ENCODE data around the gene TSEN54.

GRCh38 chr17:75494326-75494877, 21.9 kb upstream of the TSEN54 start:
- TF ChIP-seq POLR2A (IDR thresholded peaks at IDR 0.05), result no peak
- TF ChIP-seq, protein P1, sequence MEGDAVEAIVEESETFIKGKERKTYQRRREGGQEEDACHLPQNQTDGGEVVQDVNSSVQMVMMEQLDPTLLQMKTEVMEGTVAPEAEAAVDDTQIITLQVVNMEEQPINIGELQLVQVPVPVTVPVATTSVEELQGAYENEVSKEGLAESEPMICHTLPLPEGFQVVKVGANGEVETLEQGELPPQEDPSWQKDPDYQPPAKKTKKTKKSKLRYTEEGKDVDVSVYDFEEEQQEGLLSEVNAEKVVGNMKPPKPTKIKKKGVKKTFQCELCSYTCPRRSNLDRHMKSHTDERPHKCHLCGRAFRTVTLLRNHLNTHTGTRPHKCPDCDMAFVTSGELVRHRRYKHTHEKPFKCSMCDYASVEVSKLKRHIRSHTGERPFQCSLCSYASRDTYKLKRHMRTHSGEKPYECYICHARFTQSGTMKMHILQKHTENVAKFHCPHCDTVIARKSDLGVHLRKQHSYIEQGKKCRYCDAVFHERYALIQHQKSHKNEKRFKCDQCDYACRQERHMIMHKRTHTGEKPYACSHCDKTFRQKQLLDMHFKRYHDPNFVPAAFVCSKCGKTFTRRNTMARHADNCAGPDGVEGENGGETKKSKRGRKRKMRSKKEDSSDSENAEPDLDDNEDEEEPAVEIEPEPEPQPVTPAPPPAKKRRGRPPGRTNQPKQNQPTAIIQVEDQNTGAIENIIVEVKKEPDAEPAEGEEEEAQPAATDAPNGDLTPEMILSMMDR (IDR thresholded peaks at IDR 0.05), result no peak
